OCI-LY7 (cell line): Measurements from ENCODE around the gene PKP1. TPM values are rescaled to one million over a fixed set of nuclear protein-coding genes. Genes with fewer than 3 reads are reported as not detected.

Experiments
- BruUV-seq: library from RNA; stranded (reverse); fragments of 400-500 nt; replicated peaks from 2 replicates; lab custom pipeline; 2021; lab: Mats Ljungman, UMichigan
- CTCF ChIA-PET: fragments of 300-600 bp; sonication (Branson Sonifier 250); formaldehyde crosslinking; loops from one replicate; lab custom pipeline; 2022; ENCODE audit warnings: antibody characterized with exemption; ENCODE audit not compliant: unreplicated experiment; lab: Charles Lee
- POLR2A ChIA-PET: fragments of 300-600 bp; sonication (Branson Sonifier 250); formaldehyde crosslinking; loops from one replicate; lab custom pipeline; 2022; ENCODE audit warnings: antibody characterized with exemption; lab: Charles Lee
- DNase-seq: peaks from one replicate; pipeline ENCODE4 v3.0.0-alpha.2; 2015; ENCODE audit warnings: low spot score
- H2AFZ ChIP-seq: fragments of 200-600 bp; sonication (generic), shearing (Covaris generic); 2 replicates; pipeline ENCODE4 v1.6.1; 2014; ENCODE audit warnings: mild to moderate bottlenecking, antibody characterized with exemption, low read length, moderate library complexity
- H3K27ac ChIP-seq: fragments of 200-600 bp; sonication (generic); 2 replicates; pipeline ENCODE4 v1.5.1; 2014; ENCODE audit warnings: mixed run types, low read depth, mild to moderate bottlenecking, moderate library complexity, low read length, inconsistent platforms; ENCODE audit not compliant: poor library complexity, severe bottlenecking
- H3K36me3 ChIP-seq: fragments of 200-600 bp; sonication (generic); 2 replicates; pipeline ENCODE4 v1.6.1; 2014; ENCODE audit warnings: mild to moderate bottlenecking, antibody characterized with exemption, low read length, moderate library complexity, mixed read lengths; ENCODE audit not compliant: insufficient read depth
- H3K4me1 ChIP-seq: fragments of 200-600 bp; sonication (generic); 2 replicates; pipeline ENCODE4 v1.5.1; 2014; ENCODE audit warnings: mild to moderate bottlenecking, low read length; ENCODE audit not compliant: insufficient read depth, poor library complexity, severe bottlenecking
- H3K4me2 ChIP-seq: fragments of 200-600 bp; sonication (generic); 2 replicates; pipeline ENCODE4 v1.6.1; 2014; ENCODE audit warnings: mild to moderate bottlenecking, low read length
- H3K4me3 ChIP-seq: fragments of 200-600 bp; sonication (generic); 2 replicates; pipeline ENCODE4 v1.5.1; 2014; ENCODE audit warnings: mild to moderate bottlenecking, low read depth, low read length; ENCODE audit not compliant: poor library complexity, severe bottlenecking
- H3K79me2 ChIP-seq: fragments of 200-600 bp; sonication (generic); 2 replicates; pipeline ENCODE4 v1.6.1; 2016; ENCODE audit warnings: low read depth, mild to moderate bottlenecking, low read length, moderate library complexity, mixed read lengths; ENCODE audit not compliant: insufficient read depth
- H3K9me2 ChIP-seq: fragments of 200-600 bp; sonication (generic); 2 replicates; pipeline ENCODE4 v1.6.1; 2016; ENCODE audit warnings: mild to moderate bottlenecking, low read length, mixed read lengths; ENCODE audit not compliant: insufficient read depth
- H3K9me3 ChIP-seq: fragments of 200-600 bp; sonication (generic); 2 replicates; pipeline ENCODE4 v1.6.1; 2014; ENCODE audit warnings: mild to moderate bottlenecking, mixed run types, low read length, mixed read lengths
- H4K20me1 ChIP-seq: fragments of 200-600 bp; sonication (generic); 2 replicates; pipeline ENCODE4 v1.6.1; 2014; ENCODE audit warnings: mild to moderate bottlenecking, antibody characterized with exemption, low read length, moderate library complexity, mixed read lengths; ENCODE audit not compliant: insufficient read depth
- EZH2phosphoT487 ChIP-seq: fragments of 200-600 bp; sonication (generic); IDR thresholded peaks from 2 replicates; pipeline ENCODE4 v1.6.1; 2018; ENCODE audit warnings: low read depth, borderline replicate concordance, mild to moderate bottlenecking, mixed run types, antibody characterized with exemption, low read length, moderate library complexity, mixed read lengths
- intact Hi-C: fragments of 100-400 bp; cut with micrococcal nuclease; formaldehyde crosslinking; loops from one replicate; pipeline ENCODE4 v1.10.0; 2022; ENCODE audit not compliant: unreplicated experiment
- total RNA-seq, 2 experiments: library from RNA; depleted of rRNA in 1 of 2; stranded (reverse); fragments of >200 nt in 1 of 2; shearing (Covaris generic) in 1 of 2; gene quantifications; 2 replicates each; pipeline ENCODE4 v1.2.3, GENCODE V29; 2014 to 2022
- TF ChIP-seq, protein P1 (sequence below): fragments of 200-600 bp; sonication (generic); conservative IDR thresholded peaks from 2 replicates; pipeline ENCODE4 v1.5.1; 2014; ENCODE audit warnings: mild to moderate bottlenecking, antibody characterized with exemption, low read length, moderate library complexity, mixed read lengths

PKP1 gene
- total RNA-seq, 2 experiments from 2014 or later: not detected

DNA sequence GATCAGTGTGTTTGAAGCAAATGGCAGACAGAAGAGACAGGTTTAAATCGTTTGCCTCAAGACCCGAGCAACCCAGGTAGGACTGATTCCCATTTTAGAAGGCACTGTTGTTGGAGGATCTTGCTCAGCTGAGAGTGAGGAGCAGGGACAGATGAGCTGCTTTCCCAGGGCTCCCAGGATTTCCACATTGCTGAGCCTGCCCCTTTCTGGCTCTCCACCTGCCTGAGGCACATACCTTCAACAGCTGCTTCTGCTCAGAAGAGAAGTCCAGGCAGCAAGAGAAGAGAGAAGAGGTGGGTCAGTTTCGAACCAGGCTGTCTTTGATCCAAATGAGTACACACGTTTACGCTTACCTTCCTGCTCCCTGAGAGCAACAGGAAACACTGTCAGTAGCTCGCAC lies 88.5 kb downstream of the PKP1 start:
- Histone ChIP-seq H4K20me1 (no peaks in the 10 kb centered on the region), H3K36me3 (no peaks in the 10 kb centered on the region), H2AFZ (no peak overlapping the region), H3K4me3 (no peak overlapping the region), H3K4me2 (no peak overlapping the region), H3K4me1 (no peaks in the 10 kb centered on the region), H3K9me3 (no peaks in the 10 kb centered on the region), H3K9me2 (no peaks in the 10 kb centered on the region), H3K79me2 (no peaks in the 10 kb centered on the region), H3K27ac (no peak overlapping the region)
- no TSS peak for BruUV-seq
- no peak for DNase-seq
- no peak for TF ChIP-seq EZH2phosphoT487
- TF ChIP-seq, protein P1, sequence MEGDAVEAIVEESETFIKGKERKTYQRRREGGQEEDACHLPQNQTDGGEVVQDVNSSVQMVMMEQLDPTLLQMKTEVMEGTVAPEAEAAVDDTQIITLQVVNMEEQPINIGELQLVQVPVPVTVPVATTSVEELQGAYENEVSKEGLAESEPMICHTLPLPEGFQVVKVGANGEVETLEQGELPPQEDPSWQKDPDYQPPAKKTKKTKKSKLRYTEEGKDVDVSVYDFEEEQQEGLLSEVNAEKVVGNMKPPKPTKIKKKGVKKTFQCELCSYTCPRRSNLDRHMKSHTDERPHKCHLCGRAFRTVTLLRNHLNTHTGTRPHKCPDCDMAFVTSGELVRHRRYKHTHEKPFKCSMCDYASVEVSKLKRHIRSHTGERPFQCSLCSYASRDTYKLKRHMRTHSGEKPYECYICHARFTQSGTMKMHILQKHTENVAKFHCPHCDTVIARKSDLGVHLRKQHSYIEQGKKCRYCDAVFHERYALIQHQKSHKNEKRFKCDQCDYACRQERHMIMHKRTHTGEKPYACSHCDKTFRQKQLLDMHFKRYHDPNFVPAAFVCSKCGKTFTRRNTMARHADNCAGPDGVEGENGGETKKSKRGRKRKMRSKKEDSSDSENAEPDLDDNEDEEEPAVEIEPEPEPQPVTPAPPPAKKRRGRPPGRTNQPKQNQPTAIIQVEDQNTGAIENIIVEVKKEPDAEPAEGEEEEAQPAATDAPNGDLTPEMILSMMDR: no peak
- ChIA-PET POLR2A (no interaction called here), CTCF (no interaction called here)
- intact Hi-C loops: no loop called here

DNA sequence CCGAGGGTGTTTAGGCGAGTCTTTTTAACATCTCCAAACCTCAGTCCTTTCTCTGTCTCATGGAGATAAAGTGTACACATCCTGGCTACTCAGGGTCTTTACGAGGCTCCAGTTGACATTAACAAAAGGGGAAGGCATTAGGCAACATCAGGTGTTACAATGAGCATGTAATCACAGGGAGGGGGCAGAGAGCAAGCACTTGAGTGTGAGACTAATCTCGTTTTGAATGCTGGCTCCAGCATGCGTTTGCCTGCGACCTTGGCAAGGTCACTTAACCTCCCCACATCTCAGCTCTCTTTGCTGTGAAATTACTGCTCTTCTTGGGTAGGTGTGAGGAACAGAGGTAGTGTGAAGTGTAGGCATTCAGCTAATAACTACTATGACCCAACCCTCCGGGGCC lies 91.1 kb downstream of the PKP1 start:
- no peaks in the 10 kb centered on the region for H4K20me1 ChIP-seq
- no peaks in the 10 kb centered on the region for H3K79me2 ChIP-seq

DNA sequence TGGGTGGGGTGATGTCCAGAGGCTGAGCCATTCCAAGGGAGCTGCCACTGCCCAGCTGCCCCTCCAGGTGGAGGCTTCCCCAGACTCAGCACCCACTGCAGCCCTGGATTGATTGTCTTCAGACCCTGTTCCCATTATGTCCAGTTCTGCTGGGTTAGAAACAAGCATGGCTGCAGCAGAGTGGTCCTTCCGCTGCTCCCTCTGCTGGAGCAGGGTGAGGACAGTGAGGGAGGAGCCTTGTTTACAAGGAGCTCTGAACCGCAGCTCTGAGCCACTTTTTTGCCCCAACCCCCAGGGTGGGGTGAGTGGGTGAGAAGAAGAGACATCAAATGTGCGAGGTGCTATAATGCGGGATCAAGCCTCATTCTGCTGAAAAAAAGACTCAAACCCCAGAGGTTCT lies 91.9 kb downstream of the PKP1 start:
- Histone ChIP-seq H3K4me3 (no peak overlapping the region), H3K36me3 (no peaks in the 10 kb centered on the region), H3K27ac (no peak overlapping the region), H3K9me2 (no peaks in the 10 kb centered on the region), H3K9me3 (no peaks in the 10 kb centered on the region), H2AFZ (no peak overlapping the region), H3K4me2 (no peak overlapping the region), H3K4me1 (no peaks in the 10 kb centered on the region), H3K79me2 (no peaks in the 10 kb centered on the region), H4K20me1 (no peaks in the 10 kb centered on the region)
- ChIA-PET CTCF (interaction anchor here (0.7 kb wide), 1 partner anchor 14 kb away, joined by 3 read pairs; no protein-coding TSS in a partner anchor), POLR2A (no interaction called here)
- BruUV-seq: no TSS peak
- no peak for DNase-seq
- intact Hi-C loops: no loop called here
- TF ChIP-seq, protein P1: no peak
- no peak for TF ChIP-seq EZH2phosphoT487

More for the DNA sequence above, 91.1 kb downstream of the PKP1 start:
- DNase-seq: no peak
- Histone ChIP-seq H3K4me1 (no peaks in the 10 kb centered on the region), H3K4me3 (no peak overlapping the region), H3K9me2 (no peaks in the 10 kb centered on the region), H3K9me3 (no peaks in the 10 kb centered on the region), H3K36me3 (no peaks in the 10 kb centered on the region), H3K4me2 (no peak overlapping the region), H3K27ac (no peak overlapping the region), H2AFZ (no peak overlapping the region)
- BruUV-seq: no TSS peak
- CTCF ChIA-PET: no interaction called here
- intact Hi-C loops: no loop called here
- POLR2A ChIA-PET: no interaction called here
- no peak for TF ChIP-seq EZH2phosphoT487
- TF ChIP-seq, protein P1: no peak
